Mesenteric fat pad (tissue), 1 donor: ENCODE results near the gene MYOZ3. TPM values are rescaled to one million over a fixed set of nuclear protein-coding genes. Genes with fewer than 3 reads are reported as not detected.

Experiments used
- DNase-seq: peaks from one replicate; pipeline ENCODE4 v3.0.0-alpha.2; 2020; ENCODE audit warnings: low spot score
- total RNA-seq: library from RNA; stranded (reverse); fragmentation: NEBNext Ultra II Directional; extraction: Animal tissue kit (Norgen Biotek cat#: 25700); gene quantifications from one replicate; pipeline ENCODE4 v1.2.1, GENCODE V29; 2021
- donor health status: DM: yes; HTN: yes; CAD: no.

The MYOZ3 gene
- total RNA-seq, 1 donor from 2014 or later: 0.42 TPM

DNA sequence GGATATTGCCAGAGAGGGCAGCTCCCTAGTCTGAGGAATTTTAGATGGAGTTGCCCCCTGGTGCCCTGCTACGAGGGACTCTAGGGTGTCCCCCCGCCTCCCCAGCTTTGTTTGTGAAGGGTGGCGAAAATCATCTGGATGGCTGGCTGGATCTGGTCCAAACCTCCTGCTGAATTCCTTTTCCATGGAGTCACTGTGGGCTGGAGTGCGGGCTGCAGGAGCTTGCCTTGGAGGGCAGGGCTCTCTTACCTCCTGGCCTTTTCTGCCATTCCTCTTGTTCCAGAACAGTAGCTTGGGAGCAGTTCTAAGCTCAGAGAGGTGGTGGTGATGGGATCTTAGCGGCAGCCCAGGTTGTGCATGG, 18.5 kb upstream of the MYOZ3 start:
- no peak for DNase-seq

DNA sequence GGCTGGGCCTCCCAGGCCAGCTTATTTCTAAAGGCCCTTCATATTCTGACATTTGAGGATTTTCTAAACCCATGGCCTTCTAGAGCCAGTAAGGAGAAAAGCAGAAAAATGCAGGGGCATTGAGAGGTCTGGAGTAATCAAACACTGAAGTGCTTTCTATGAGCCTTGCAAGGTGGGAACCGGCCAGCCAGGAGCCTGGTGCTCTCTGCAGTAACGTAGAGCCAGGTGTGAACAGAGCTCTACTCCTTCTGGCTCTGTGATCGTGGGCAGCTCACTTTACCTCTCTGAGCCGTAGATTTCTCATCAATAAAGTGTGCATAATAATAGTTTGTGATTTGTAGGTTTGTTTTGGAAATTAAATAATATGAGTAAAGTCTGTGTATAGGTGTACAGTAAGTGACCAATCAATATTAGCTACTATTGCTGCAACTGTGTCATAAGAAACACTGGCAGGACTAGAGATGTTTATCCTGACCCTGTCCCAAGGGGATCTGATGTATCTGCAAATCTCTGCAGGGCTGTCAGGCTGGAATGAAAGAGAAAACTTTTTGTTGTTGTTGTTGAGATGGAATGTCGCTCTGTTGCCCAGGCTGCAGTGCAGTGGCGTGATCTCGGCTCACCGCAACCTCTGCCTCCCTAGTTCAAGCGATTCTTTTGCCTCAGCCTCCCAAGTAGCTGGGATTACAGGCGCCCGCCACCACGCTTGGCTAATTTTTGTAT, 17.9 kb upstream of the MYOZ3 start:
- DNase-seq: no peak

DNA sequence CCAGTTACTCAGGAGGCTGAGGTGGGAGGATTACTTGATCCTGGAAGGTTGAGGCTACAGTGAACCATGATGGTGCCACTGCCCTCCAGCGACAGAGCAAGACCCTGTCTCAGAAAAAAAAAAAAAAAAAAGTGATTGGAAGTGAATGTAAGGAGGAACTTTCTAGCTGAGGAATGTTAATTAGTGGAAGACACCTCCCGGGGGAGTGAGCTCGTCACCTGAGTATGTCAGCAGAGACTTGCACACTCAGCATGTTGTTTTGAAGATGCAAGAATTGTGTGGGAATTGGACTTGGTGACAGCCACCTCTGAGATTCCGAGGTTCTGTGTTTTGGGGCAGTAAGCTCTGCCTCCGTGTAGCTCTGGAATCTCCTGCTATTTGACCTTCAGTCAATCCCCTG, 17.0 kb upstream of the MYOZ3 start:
- no peak for DNase-seq

DNA sequence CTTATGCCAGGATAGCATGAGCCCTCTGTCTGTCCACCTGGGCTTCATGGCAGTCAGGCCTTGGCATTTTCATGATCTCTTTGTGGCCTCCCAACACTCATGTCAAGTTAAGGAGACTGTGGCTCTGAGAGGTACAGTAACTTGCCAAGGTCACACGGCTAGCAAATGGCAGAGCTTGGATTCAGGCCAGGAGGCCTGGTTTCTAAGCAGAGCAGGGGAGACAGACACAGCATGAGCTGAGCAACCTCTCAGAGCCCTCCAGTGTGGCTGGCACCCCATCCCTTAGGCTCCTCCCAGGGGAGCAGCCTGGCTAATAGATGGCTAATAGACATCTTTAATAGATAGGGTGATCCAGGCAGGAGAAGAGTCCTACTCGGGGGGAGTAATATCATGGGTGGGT, 16.5 kb upstream of the MYOZ3 start:
- DNase-seq: no peak

DNA sequence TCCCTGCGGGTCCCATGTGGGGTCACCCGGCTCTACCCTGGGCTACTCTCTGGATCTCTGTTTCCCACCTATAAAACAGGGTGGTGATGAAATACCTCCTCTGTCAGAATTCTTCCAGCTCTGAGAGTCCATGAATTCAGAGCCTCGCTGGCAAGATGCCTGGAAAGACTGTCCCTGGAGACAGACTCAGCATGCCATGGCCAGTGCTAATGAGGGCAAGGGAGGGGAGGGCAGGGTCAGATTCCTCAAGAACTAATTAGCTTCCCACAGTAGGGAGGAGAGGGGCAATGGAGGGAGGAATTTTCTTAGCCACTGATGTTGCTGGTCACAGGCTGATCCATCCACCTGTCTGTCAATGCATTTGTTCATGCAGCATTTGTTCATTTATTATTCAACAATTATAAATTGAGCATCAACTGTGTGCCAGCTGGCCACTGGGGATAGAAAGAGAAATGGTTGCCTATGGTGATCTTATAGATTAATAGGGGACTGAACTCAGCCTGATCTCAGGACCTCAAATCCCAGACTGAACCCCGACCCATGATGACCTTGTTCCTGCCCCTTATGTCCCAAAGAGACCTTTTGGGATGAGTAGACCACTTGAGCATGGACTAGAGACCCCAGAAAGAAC, 15.9 kb upstream of the MYOZ3 start:
- no peak for DNase-seq

DNA sequence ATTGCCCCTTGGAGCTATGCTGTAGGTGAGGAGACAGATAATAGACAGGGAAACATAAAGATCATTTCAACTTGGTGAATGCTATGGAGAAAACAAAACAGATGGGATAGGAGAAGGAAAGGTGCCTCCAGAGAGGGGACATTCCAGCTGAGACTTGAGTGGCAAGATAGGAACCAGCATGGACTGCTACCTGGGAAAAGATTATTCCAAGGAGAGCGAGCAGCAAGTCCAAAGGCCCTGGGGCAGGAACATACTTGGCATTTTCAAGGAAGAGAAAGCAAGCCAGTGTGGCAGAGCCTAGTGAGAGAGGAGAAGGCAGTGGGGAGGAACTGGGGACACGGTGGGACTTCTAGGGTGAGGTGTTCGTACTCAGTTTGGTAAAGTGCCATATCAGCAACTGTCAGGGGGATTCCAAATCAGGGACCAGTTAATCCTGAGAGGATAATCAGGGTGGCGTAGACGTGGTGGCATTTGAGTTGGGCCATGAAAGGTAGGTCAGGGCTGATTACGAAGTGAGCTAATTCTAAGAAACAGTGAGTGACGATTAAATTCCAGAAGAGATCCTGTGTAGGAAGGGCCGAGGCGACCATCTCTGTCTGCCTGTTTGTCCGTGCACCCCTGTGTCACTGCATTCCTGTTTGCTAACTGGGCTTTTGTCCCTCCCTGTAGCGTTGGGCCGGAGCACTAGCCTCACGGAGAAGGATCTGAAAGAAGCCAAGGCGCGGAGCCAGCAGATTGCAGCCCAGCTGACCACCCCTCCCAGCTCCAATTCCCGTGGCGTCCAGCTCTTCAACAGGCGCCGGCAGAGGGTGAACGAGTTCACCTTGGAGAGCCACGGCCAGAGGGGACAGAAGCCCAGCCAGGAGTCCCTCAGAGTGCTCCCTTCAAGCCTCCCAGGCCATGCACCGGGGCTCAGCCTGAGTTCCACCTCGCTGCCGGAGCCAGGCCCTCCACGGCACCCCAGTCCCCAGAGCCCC, 13.5 kb upstream of the MYOZ3 start:
- DNase-seq: no peak

DNA sequence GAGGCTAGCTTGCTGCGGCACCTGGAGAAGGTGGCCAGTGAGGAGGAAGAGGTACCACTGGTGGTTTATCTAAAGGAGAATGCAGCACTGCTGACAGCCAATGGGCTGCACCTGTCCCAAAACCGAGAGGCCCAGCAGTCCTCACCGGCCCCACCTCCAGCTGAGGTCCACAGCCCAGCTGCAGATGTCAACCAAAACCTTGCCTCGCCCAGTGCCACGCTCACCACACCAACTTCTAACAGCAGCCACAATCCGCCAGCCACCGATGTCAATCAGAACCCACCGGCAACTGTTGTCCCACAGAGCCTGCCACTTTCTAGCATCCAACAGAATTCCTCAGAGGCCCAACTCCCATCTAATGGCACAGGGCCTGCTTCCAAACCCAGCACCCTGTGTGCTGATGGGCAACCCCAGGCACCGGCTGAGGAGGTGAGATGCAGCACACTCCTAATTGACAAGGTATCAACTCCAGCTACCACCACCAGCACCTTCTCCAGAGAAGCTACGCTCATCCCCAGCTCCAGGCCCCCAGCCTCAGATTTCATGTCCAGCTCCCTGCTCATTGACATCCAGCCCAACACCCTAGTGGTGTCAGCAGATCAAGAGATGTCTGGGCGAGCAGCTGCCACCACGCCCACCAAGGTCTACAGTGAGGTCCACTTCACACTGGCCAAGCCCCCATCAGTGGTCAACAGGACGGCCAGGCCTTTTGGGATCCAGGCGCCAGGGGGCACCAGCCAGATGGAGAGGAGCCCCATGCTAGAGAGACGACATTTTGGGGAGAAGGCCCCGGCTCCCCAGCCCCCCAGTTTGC, 12.6 kb upstream of the MYOZ3 start:
- no peak for DNase-seq

DNA sequence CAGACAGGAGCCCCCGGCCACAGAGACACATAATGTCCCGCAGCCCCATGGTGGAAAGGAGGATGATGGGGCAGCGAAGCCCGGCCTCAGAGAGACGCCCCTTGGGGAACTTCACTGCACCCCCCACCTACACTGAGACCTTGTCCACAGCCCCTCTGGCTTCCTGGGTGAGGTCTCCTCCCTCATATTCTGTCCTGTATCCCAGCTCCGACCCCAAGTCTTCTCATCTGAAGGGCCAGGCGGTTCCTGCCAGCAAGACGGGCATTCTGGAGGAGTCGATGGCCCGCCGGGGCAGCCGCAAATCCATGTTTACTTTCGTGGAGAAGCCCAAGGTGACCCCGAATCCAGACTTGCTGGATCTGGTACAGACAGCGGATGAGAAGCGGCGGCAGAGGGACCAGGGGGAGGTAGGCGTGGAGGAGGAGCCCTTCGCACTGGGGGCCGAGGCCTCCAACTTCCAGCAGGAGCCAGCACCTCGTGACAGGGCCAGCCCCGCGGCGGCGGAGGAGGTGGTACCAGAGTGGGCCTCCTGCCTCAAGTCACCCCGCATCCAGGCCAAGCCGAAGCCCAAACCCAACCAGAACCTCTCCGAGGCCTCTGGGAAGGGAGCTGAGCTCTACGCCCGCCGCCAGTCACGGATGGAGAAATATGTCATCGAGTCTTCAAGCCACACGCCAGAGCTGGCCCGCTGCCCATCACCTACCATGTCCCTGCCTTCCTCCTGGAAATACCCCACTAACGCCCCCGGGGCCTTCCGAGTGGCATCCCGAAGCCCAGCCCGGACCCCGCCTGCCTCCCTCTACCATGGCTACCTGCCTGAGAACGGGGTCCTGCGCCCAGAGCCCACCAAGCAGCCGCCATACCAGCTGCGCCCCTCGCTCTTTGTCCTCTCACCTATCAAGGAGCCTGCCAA, 11.7 kb upstream of the MYOZ3 start:
- DNase-seq: no peak

DNA sequence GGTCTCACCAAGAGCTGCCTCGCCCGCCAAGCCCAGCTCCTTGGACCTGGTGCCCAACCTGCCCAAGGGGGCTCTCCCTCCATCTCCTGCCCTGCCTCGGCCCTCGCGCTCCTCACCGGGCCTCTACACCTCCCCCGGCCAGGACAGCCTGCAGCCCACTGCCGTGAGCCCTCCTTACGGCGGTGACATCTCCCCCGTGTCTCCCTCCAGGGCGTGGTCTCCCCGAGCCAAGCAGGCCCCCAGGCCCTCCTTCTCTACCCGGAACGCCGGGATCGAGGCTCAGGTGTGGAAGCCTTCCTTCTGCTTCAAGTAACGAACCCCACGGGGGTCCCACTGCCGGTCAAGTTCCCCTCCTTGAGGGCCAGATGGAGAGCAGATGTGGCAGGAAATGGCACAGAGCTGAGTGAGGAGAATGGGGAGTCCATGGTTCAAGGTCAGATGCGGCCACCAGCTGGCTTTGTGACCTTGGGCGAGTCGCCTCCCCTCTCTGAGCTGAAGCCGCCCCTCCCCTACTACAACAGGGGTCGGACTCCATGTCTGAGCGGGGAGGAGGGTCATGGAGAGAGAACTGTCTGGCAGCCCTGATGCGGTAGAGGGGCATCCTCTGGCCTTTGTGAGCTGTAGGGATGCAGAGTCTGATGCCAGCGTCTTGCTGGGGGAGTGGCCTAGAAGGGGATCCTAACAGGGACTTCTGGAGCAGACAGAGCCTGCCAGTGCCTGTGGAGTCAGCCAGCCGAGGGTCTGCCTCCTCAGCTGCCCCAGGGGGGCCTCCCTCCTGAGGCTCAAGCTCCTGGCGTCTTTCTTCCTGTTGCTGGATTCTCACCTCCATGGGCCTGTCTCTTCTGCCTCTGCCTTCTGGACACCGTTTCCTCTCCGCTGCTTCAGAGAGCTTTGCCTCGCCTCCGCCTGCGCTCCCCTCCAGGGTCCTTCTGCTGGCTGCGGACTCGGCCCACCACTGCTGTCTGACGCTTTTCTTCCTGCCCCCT, 10.7 kb upstream of the MYOZ3 start:
- no peak for DNase-seq

DNA sequence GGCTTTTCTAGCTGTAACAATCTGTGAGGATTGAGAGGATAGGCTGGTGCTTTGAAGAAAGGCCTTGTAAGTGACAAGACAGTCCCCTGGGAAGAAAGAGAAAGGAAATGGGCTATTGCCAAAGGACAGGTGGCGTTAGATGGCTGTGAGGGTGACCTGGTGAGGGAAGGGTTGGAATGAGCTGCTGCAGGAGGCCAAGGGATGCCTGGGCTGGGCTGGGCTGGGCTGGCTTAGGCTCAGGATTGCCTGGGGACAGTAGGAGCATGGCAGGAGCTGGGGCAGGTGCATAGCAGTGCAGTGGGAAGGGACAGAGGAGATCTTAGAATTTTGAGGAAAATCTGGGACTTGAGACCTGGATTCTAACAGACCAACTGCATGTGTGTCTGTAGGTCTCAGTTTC, 9.7 kb upstream of the MYOZ3 start:
- DNase-seq: no peak

DNA sequence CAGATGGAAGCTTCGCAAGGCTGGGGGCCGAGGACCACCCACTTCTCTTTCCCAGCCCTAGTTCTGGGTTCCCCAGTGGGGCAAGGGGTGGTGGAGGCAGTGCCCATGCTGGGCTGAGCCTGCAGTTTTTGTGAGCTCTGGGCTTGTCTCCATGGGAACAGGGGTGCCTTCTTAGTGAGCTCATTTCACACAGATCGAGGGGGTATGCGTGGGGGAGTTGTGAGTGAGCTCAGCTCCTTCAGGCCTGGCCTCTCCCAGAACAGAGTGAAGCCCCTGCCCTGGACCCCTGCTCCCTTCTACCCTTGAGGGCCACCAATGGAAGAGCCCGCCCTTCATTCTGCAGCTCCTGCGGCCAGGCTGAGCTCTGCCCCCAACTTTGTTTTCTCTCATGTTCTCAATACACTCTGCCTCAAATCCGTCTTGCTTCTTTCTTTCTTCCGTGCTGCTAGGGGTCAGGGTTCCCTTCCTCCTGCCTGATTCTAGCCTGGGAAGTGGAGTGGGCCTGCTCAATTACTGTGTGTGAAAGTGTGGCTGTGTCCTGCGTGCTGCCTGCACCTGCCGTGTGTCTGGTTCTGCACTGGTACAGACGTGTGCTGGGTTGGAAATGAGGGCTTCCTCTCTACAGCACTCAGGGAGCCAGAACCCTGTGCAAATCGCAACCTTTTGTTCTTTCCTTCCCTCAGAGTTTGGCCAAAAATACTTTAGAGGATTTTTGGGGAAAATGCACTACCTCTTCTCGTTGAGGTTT, 9.0 kb upstream of the MYOZ3 start:
- DNase-seq: no peak

DNA sequence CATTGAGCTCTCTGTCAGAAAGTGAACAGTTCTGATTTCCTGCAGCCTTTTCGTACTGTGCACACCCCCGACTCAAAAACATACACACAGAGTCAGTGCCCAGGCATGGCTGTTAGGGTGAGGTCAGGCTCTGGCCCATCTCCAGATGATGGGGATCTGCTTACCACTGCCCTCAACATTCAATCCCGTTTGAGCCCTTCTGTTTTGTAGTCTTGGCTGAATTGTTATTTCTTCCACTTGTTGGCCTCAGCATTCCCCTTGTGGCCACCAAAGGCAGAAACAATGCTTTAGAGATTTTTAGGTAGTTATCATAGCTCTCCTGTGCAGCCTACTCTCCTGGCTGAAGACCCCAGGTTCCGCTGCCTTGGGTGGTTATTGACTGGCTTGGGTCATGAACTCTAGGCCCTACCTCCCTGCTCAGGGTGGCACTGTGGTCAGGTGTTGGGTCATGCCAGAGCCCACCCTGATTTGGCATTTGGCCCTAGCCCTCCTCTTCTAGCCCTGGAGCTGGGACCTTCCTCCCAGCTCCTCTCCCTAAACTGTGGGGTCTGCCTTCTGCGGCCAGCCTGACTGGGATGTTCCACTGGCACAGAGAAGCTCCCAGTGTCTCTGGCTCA, 7.8 kb upstream of the MYOZ3 start:
- no peak for DNase-seq

DNA sequence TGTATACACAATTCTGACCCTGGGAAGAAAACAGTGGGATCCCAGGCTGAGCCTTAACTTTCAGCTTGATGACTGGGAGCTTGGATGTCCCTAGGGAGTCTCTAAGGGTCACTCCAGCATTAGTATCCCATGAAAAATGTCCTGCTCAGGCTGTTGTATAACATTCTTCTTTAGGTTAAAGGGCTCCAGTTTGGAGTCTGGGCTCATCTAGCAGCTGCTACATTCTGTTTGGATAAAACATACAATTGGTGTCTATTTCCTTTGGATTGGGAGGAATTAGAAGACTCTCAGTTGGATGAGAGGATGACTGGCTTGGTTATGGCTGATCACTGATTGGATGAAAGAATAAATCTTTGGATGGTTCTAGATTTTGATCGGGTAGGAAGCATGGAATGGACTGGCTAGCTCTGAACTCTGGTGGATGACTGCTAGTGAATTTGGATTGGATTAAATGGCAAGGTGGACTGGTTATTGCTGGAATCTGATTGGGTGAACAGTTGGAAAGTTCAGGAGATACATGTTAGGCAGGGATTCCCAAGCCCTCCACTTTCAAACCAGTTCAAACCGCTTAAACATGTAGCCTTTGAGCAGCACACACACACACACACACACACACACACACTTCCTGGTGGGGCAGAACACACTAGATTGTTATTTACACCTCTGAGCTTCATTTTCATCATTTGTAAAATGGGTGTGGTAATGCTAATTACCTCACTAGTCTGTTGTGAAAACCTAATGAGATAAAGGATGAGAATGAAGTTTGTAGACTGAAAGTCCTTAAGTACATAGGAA, 7.1 kb upstream of the MYOZ3 start:
- no peak for DNase-seq

DNA sequence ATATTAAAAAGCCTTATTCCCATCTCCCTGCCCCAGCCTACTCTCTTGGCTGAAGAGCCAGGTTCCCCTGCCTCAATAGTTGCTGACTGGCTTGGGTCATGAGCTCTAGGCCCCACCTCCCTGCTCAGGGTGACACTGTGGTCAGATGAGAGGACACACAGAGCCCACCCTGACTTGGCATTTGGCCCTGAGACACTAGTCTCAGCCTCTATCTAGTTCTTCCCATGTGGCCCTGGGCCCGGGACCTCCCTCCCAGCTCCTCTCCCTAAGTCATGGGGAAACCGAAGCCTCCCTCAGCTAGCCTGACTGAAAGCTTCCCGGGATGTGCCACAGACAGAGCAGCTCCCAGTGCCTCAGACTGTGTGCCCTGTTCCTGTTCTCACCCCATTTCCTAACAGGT, 5.8 kb upstream of the MYOZ3 start:
- DNase-seq: no peak

DNA sequence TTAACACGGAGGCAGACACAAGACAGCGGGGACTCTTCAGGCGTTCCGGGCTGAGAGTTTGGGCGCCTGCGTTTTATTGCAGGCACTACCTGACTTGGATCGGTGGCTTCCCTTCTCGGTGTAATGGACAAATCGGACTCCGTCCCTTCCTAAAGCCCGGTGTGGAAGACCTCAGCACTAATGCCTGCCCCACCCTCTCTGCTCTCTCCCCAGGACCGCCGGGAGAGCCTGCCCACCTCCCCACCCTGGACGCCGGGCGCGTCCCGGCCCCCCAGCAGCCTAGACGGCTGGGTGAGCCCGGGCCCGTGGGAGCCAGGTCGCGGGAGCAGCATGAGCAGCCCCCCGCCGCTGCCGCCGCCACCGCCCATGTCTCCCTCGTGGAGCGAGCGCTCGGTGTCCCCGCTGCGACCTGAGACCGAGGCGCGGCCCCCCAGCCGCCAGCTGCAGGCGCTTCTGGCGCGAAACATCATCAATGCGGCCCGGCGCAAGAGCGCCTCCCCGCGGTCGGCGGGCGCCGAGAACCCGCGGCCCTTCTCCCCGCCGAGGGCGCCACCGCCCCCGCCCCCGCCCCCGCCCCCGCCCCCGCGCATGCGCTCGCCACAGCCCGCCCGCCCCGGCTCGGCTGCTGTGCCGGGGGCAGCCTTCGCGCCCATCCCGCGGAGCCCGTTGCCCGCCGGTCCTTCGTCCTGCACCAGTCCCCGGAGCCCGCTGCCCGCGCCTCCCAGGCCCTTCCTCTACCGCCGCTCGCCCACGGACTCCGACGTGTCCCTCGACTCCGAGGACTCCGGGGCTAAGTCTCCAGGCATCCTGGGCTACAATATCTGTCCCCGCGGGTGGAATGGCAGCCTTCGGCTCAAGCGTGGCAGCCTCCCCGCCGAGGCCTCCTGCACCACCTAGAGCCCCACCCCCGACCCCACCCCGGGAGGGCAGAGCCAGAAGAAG, 4.6 kb upstream of the MYOZ3 start:
- no peak for DNase-seq

DNA sequence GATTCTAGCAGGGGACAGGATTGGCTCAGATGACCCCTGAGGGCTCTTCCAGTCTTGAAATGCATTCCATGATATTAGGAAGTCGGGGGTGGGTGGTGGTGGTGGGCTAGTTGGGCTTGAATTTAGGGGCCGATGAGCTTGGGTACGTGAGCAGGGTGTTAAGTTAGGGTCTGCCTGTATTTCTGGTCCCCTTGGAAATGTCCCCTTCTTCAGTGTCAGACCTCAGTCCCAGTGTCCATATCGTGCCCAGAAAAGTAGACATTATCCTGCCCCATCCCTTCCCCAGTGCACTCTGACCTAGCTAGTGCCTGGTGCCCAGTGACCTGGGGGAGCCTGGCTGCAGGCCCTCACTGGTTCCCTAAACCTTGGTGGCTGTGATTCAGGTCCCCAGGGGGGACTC, 2.9 kb upstream of the MYOZ3 start:
- peak; percentile 49 for DNase-seq
